Activated T-cell treated with anti-CD3 and anti-CD28 coated beads, Interleukin-2, amount 50 U/mL, for 4 hours (primary cell): ENCODE results near the gene C8G. TPM values are rescaled to one million over a fixed set of nuclear protein-coding genes. Genes with fewer than 3 reads are reported as not detected.

Source experiments
- ATAC-seq, 2 donors: fragments of 200-7000 bp; cut with Tn5 transposase; one replicate each; pipeline ENCODE4 v1.10.0; 2021
- DNase-seq: peaks from one replicate; pipeline ENCODE4 v3.0.0-alpha.2; 2020
- H3K27me3 Mint-ChIP-seq: one replicate; pipeline ENCODE4 v1.8.0; 2021; ENCODE audit warnings: low read depth, mixed read lengths
- H3K36me3 Mint-ChIP-seq: one replicate; pipeline ENCODE4 v1.8.0; 2022; ENCODE audit warnings: mixed read lengths; ENCODE audit not compliant: insufficient read depth
- H3K4me1 Mint-ChIP-seq: one replicate; pipeline ENCODE4 v1.8.0; 2021; ENCODE audit warnings: low read depth, mixed read lengths
- H3K4me3 Mint-ChIP-seq: one replicate; pipeline ENCODE4 v1.8.0; 2021; ENCODE audit warnings: mild to moderate bottlenecking, moderate library complexity, mixed read lengths
- H3K9me3 Mint-ChIP-seq: one replicate; pipeline ENCODE4 v1.8.0; 2021; ENCODE audit warnings: mixed read lengths
- total RNA-seq, 3 donors: library from RNA; stranded (reverse); gene quantifications; one replicate each; pipeline ENCODE4 v1.2.1, GENCODE V29; 2021

The C8G gene
- total RNA-seq, 3 donors from 2014 or later: 0.94 to 1.4 (median 1.2) TPM

GRCh38 chr9:136951541-136952320 lies 6.7 kb downstream of the C8G start, which contains the start of gene LCN12:
Gene LCN12, plus strand, starts transcription at chr9:136952273. Its CDS starts 55 bp downstream, at chr9:136952328.
- Mint-ChIP-seq H3K4me1 (peaks cover 8% of the 10 kb centered on the region), H3K4me3 (no peak within 1 kb of the TSS), H3K27me3 (no peaks in the 10 kb centered on the region), H3K36me3 (no peaks in the 10 kb centered on the region), H3K9me3 (no peaks in the 10 kb centered on the region)
- no peak for DNase-seq
- ATAC-seq: no peak

DNA sequence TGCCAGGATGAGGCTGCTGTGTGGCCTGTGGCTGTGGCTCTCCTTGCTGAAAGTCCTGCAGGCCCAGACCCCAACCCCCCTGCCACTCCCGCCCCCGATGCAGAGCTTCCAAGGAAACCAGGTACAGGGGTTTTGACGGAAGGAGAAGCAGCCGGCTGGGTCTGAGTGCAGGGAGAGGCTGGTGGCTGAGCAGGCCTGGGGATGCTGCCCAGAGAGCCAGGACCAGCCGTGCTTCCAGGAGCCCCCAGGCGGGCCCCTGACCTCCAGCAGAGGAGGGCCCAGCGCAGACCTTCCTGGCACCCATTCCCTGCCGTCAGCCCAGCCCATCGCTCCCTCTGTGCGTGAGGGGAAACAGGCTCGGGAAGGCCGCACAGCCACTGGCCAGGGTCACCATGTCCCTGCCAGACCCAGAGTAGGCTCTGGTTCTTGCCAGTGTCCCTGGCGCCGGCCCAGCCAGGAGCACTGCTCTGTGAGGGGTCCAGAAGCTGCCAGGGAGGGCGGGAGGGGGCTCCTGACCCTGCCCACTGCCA lies 7.3 kb downstream of the C8G start:
- Mint-ChIP-seq H3K36me3 (no peaks in the 10 kb centered on the region), H3K27me3 (no peaks in the 10 kb centered on the region), H3K4me3 (no peak overlapping the region), H3K4me1 (peaks cover 8% of the 10 kb centered on the region), H3K9me3 (no peaks in the 10 kb centered on the region)
- no peak for ATAC-seq
- no peak for DNase-seq

DNA sequence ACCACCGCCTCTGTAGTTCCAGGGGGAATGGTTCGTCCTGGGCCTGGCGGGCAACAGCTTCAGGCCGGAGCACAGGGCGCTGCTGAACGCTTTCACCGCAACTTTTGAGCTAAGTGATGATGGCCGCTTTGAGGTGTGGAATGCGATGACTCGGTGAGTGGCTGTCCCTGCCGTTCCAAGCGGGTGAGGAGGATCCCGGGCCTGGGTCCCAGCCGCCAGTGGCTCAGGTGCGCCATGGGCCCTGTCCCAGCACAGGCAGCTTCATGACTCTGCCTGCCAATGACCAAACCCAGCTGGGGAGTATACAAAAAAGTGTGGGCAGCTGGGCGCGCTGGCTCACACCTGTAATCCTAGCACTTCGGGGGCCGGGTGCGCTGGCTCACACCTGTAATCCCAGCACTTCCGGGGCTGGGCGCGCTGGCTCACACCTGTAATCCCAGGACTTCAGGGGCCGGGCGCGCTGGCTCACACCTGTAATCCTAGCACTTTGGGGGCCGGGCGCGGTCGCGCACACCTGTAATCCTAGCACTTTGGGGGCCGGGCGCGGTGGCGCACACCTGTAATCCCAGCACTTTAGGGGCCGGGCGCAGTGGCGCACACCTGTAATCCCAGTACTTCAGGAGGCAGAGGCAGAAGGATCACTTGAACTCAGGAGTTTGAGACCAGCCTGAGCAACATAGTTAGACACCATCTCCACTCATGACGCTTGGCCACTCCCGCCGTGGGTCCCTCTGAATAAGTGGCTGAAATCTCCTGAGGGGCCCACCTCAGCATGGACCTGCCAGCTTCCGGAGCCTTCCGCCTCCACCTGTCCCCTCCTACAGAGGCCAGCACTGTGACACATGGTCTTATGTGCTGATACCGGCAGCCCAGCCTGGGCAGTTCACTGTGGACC lies 8.1 kb downstream of the C8G start:
- ATAC-seq: no peak
- no peak for DNase-seq
- no peak overlapping the region for H3K4me3 Mint-ChIP-seq
- H3K27me3 Mint-ChIP-seq: no peaks in the 10 kb centered on the region
- no peaks in the 10 kb centered on the region for H3K36me3 Mint-ChIP-seq
- peaks cover 8% of the 10 kb centered on the region for H3K4me1 Mint-ChIP-seq
- H3K9me3 Mint-ChIP-seq: no peaks in the 10 kb centered on the region

- ATAC-seq: no peak
- Mint-ChIP-seq H3K4me1 (peaks cover 8% of the 10 kb centered on the region), H3K27me3 (no peaks in the 10 kb centered on the region), H3K4me3 (no peak overlapping the region), H3K36me3 (no peaks in the 10 kb centered on the region), H3K9me3 (no peaks in the 10 kb centered on the region)
- DNase-seq: no peak
These were observed 8.8 kb downstream of the C8G start for GRCh38 chr9:136953771-136954269.

DNA sequence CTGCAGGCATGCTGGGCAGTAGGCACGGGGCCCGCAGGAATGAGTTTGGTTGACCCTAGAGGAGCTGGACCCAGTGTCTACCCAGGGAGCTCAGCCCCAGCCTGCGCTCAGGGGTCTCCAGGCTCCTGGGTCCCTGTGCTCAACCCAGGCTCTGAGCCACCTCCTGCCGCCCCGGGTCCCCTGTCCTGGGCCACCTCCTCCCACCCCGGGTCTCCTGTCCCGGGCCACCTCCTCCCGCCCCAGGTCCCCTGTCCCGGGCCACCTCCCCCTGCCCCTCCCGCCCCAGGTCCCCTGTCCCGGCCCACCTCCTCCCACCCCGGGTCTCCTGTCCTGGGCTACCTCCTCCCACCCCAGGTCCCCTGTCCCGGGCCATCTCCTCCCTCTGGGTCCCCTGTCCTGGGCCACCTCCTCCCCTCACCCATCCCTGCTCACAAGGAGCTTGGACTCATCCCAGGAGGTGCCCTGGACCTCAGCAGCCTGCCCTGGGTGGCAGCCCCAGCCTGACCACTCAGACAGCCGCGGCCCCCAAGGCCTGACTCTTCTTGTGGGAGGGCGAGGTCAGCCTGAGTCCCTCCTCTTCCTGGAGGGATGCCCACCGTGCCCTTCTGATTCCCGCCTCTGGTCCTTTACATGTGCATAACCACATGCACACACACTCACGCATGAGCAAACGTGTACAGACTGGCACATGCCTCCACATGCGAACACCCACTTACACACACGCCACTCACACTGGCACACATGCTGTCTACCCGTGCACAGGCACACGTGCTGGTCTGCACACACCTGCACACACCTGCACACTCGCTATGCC lies 9.4 kb downstream of the C8G start:
- ATAC-seq: no peak
- DNase-seq: no peak
- H3K4me1 Mint-ChIP-seq: peaks cover 11% of the 10 kb centered on the region
- H3K9me3 Mint-ChIP-seq: no peaks in the 10 kb centered on the region
- no peaks in the 10 kb centered on the region for H3K27me3 Mint-ChIP-seq
- H3K4me3 Mint-ChIP-seq: no peak overlapping the region
- no peaks in the 10 kb centered on the region for H3K36me3 Mint-ChIP-seq

DNA sequence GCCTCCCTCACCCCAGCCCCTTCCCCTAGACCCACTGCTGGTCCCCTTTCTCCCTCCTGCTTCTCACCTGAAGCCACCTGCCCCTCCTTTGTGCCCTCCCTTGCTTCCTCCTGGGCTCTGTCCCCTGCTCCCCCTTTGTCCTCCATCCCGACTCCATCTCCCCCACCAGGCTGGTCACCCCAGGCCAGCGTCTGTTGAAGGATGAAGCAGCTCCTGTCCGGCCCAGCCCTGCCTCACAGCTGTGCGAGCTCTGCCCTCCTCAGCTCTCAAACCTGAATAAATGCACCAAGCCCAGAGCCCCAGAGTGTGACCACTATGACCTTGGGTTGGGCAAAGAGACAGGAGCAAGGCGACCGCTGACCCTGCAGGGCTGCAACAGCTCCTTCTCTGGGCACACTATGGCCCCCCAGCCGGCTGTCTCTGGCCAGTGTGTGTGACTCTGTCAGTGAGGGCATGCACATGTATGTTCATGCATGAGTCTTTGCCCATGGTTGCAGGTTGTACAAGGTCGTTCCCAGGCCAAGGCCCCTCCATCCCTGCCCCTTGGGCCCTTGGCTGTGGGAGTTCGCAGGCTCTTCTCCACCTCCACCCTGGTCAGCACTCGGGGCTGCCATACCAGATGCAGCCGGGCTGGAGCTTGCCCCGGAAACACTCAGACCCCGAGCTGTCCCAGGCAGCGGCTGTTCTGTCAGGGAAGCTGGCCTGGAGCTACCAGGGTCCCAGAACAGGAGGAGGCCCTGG lies 10.3 kb downstream of the C8G start:
- no peak for DNase-seq
- Mint-ChIP-seq H3K4me1 (peaks cover 15% of the 10 kb centered on the region), H3K4me3 (no peak overlapping the region), H3K27me3 (no peaks in the 10 kb centered on the region), H3K9me3 (no peaks in the 10 kb centered on the region), H3K36me3 (no peaks in the 10 kb centered on the region)
- no peak for ATAC-seq

- Mint-ChIP-seq H3K36me3 (no peaks in the 10 kb centered on the region), H3K9me3 (no peaks in the 10 kb centered on the region), H3K4me3 (no peak overlapping the region), H3K4me1 (peaks cover 19% of the 10 kb centered on the region), H3K27me3 (no peaks in the 10 kb centered on the region)
- ATAC-seq (no peak), DNase-seq (no peak)
These were observed 10.9 kb downstream of the C8G start for GRCh38 chr9:136955943-136956335.

GRCh38 chr9:136956604-136957003 lies 11.6 kb downstream of the C8G start:
- Mint-ChIP-seq H3K4me3 (no peak overlapping the region), H3K36me3 (no peaks in the 10 kb centered on the region), H3K27me3 (no peaks in the 10 kb centered on the region), H3K4me1 (peaks cover 20% of the 10 kb centered on the region), H3K9me3 (no peaks in the 10 kb centered on the region)
- no peak for DNase-seq
- ATAC-seq: no peak

- ATAC-seq (no peak), DNase-seq (no peak)
- Mint-ChIP-seq H3K4me1 (peaks cover 20% of the 10 kb centered on the region), H3K27me3 (no peaks in the 10 kb centered on the region), H3K9me3 (no peaks in the 10 kb centered on the region), H3K4me3 (no peak overlapping the region), H3K36me3 (no peaks in the 10 kb centered on the region)
These were observed 12.4 kb downstream of the C8G start for GRCh38 chr9:136957461-136957860.

DNA sequence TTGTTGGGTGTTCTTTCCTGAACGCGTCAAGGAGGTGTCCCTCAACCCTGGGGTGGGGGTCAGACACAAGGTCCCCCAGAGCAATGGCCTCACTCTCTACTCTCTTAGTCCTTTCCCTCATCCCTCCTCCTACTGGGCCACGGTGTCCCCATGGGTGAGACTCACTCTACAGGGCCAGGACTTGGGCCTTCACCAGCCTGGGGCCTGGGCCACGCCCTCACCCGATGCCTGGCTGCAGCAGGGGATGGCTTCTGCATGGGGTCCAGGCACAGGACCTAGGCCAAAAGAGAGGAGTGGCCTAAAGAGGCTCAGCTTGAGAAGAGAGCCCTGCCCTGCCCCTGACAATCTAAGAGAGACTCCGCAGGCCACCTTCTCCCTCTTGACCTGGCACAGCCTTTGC lies 12.9 kb downstream of the C8G start:
- Mint-ChIP-seq H3K4me1 (peaks cover 24% of the 10 kb centered on the region), H3K36me3 (no peaks in the 10 kb centered on the region), H3K4me3 (no peak overlapping the region), H3K27me3 (no peaks in the 10 kb centered on the region), H3K9me3 (no peaks in the 10 kb centered on the region)
- DNase-seq: no peak
- no peak for ATAC-seq

DNA sequence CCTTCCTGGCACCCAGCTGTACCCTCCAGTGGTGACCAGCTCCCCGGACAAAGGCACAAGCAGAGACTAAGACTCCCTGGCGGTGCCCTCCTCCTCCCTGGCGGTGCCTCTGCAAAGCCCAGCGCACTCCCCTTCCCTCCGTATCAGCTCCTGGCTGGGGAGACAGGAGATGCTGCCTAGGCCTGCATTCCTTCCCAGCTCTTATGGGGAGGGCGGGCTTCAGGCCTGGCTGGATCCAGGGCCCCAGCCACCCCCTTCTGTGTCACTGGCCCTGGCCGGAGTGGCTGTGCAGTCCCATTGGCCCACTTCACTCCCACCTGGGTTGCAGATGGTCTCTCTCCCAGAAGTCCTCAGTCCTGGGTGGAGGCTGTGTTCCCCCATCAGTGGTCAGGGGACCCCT lies 13.4 kb downstream of the C8G start:
- H3K27me3 Mint-ChIP-seq: no peaks in the 10 kb centered on the region
- H3K9me3 Mint-ChIP-seq: no peaks in the 10 kb centered on the region
- no peak for DNase-seq
- ATAC-seq: no peak
- no peak overlapping the region for H3K4me3 Mint-ChIP-seq
- peaks cover 29% of the 10 kb centered on the region for H3K4me1 Mint-ChIP-seq
- H3K36me3 Mint-ChIP-seq: no peaks in the 10 kb centered on the region

- Mint-ChIP-seq H3K9me3 (no peaks in the 10 kb centered on the region), H3K4me1 (peaks cover 29% of the 10 kb centered on the region), H3K36me3 (no peaks in the 10 kb centered on the region), H3K27me3 (no peaks in the 10 kb centered on the region), H3K4me3 (no peak overlapping the region)
- DNase-seq (no peak), ATAC-seq (no peak)
These were observed 14.1 kb downstream of the C8G start for GRCh38 chr9:136958898-136959850.
